Endodermal cell (in vitro differentiated cells): Measurements from ENCODE around the gene CD27. TPM values are rescaled to one million over a fixed set of nuclear protein-coding genes. Genes with fewer than 3 reads are reported as not detected.

Experiments
- DNase-seq: peaks from one replicate; pipeline ENCODE4 v3.0.0-alpha.2; 2017
- H3K27ac ChIP-seq: 2 replicates; pipeline ENCODE4 v1.5.1; 2013; ENCODE audit warnings: mild to moderate bottlenecking, low read depth, low read length, moderate library complexity
- H3K27me3 ChIP-seq: 2 replicates; pipeline ENCODE4 v1.6.1; 2013; ENCODE audit warnings: mild to moderate bottlenecking, low read length, moderate library complexity; ENCODE audit not compliant: insufficient read depth, control insufficient read depth, poor library complexity, severe bottlenecking
- H3K36me3 ChIP-seq: 2 replicates; pipeline ENCODE4 v1.7.0; 2013; ENCODE audit warnings: mild to moderate bottlenecking, low read length, moderate library complexity; ENCODE audit not compliant: control insufficient read depth, insufficient read depth
- H3K4me1 ChIP-seq: one replicate; pipeline ENCODE4 v1.7.0; 2013; ENCODE audit warnings: low read length; ENCODE audit not compliant: control insufficient read depth, insufficient read depth
- H3K4me3 ChIP-seq: 2 replicates; pipeline ENCODE4 v1.5.1; 2013; ENCODE audit warnings: mild to moderate bottlenecking, low read length, moderate library complexity
- H3K9ac ChIP-seq: 2 replicates; pipeline ENCODE4 v1.6.1; 2013; ENCODE audit warnings: mild to moderate bottlenecking, low read length, moderate library complexity; ENCODE audit not compliant: poor library complexity, severe bottlenecking; ENCODE audit errors: extremely low read depth
- H3K9me3 ChIP-seq: 2 replicates; pipeline ENCODE4 v1.6.1; 2013; ENCODE audit warnings: mild to moderate bottlenecking, low read length, moderate library complexity; ENCODE audit not compliant: control insufficient read depth
- H3K27ac Mint-ChIP-seq: 2 replicates; pipeline ENCODE4 v1.8.0; 2020; ENCODE audit warnings: mixed read lengths
- H3K27me3 Mint-ChIP-seq: 2 replicates; pipeline ENCODE4 v1.8.0; 2021; ENCODE audit warnings: mild to moderate bottlenecking, mixed read lengths; ENCODE audit not compliant: insufficient read depth
- H3K36me3 Mint-ChIP-seq: 2 replicates; pipeline ENCODE4 v1.8.0; 2020; ENCODE audit warnings: low read depth, mixed read lengths
- H3K4me1 Mint-ChIP-seq: 2 replicates; pipeline ENCODE4 v1.8.0; 2020; ENCODE audit warnings: mixed read lengths
- H3K4me3 Mint-ChIP-seq: 2 replicates; pipeline ENCODE4 v1.8.0; 2020; ENCODE audit warnings: mild to moderate bottlenecking, moderate library complexity, mixed read lengths
- H3K9me3 Mint-ChIP-seq: 2 replicates; pipeline ENCODE4 v1.8.0; 2020; ENCODE audit warnings: mild to moderate bottlenecking, mixed read lengths
- whole genome bisulfite sequencing, 2 experiments: methylation state at CpG; one replicate each; pipeline versions ENCODE4 v1.1.5 to v1.1.7; 2013; ENCODE audit warnings: missing lambda C conversion rate in 2 of 2, mixed read lengths in 1 of 2; ENCODE audit not compliant: insufficient coverage in 1 of 2, insufficient read length in 1 of 2; 5-methylcytosine and 5-hydroxymethylcytosine counted together
- total RNA-seq, 2 donors: library from RNA; stranded (reverse); fragmentation: NEBNext Ultra II Directional in 1 of 2; extraction: Animal tissue kit (Norgen Biotek cat#: 25700) in 1 of 2; gene quantifications; 2 replicates in 1 of 2; 3 replicates in 1 of 2; pipeline ENCODE4 v1.2.1, GENCODE V29; 2021
- TF ChIP-seq, protein P1 (sequence below): fragments of 200-600 bp; sonication (generic); conservative IDR thresholded peaks from 2 replicates; pipeline ENCODE4 v1.5.0; 2021; ENCODE audit warnings: antibody characterized with exemption, mild to moderate bottlenecking

The CD27 gene
- total RNA-seq, 2 donors from 2014 or later = 0.44 TPM; not detected in 1

DNA sequence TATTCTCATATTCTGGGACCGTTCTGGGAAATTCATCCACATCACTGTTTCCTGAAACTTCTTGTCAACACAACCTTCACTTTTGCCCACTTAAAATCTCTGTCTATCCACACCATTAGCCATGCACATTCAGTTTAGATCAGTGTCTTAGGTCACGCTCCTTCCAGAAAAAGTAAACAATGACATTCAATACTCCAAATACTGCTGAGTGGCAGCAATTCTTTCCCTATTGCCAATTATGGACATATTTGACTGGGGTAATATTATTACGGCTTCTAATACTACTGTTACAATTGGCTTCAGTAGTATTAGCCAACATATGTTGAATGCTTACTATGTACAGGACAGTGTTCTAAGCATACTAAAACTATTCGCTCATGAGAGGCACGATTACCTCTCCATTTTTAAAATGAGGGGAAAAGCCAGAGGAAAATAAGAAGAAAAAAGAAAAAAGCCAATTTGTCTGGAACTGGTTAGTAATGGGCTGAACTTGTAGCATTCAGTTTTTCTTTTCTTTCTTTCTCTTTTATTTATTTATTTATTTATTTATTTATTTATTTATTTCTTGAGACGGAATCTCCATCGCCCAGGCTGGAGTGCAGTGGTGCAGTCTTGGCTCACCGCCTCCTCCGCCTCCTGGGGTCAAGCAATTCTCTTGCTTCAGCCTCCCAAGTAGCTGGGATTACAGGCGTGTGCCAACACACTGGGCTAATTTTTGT lies 37.4 kb upstream of the CD27 start:
- H3K27me3 ChIP-seq = no peaks in the 10 kb centered on the region
- no peaks in the 10 kb centered on the region for H3K27me3 Mint-ChIP-seq
- H3K4me1 Mint-ChIP-seq = no peaks in the 10 kb centered on the region
- H3K27ac Mint-ChIP-seq = no peak overlapping the region
- no peaks in the 10 kb centered on the region for H3K4me1 ChIP-seq
- no peaks in the 10 kb centered on the region for H3K36me3 Mint-ChIP-seq
- H3K36me3 ChIP-seq = no peaks in the 10 kb centered on the region
- no peak overlapping the region for H3K4me3 ChIP-seq
- no peak overlapping the region for H3K9ac ChIP-seq
- no peak for DNase-seq
- no peaks in the 10 kb centered on the region for H3K9me3 Mint-ChIP-seq
- no peaks in the 10 kb centered on the region for H3K9me3 ChIP-seq
- WGBS, 2 experiments = 93 to 95% methylated on average over 6 to 10 of the region's 10 CpGs
- H3K4me3 Mint-ChIP-seq = no peak overlapping the region
- no peak overlapping the region for H3K27ac ChIP-seq
- TF ChIP-seq, protein P1, sequence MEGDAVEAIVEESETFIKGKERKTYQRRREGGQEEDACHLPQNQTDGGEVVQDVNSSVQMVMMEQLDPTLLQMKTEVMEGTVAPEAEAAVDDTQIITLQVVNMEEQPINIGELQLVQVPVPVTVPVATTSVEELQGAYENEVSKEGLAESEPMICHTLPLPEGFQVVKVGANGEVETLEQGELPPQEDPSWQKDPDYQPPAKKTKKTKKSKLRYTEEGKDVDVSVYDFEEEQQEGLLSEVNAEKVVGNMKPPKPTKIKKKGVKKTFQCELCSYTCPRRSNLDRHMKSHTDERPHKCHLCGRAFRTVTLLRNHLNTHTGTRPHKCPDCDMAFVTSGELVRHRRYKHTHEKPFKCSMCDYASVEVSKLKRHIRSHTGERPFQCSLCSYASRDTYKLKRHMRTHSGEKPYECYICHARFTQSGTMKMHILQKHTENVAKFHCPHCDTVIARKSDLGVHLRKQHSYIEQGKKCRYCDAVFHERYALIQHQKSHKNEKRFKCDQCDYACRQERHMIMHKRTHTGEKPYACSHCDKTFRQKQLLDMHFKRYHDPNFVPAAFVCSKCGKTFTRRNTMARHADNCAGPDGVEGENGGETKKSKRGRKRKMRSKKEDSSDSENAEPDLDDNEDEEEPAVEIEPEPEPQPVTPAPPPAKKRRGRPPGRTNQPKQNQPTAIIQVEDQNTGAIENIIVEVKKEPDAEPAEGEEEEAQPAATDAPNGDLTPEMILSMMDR = no peak

- H3K36me3 ChIP-seq = no peaks in the 10 kb centered on the region
- no peaks in the 10 kb centered on the region for H3K9me3 Mint-ChIP-seq
- H3K9ac ChIP-seq = no peak overlapping the region
- no peak overlapping the region for H3K4me3 ChIP-seq
- WGBS, 2 experiments = 87 to 88% methylated on average over 3 of the region's 3 CpGs
- H3K27me3 ChIP-seq = no peaks in the 10 kb centered on the region
- H3K27ac Mint-ChIP-seq = no peak overlapping the region
- H3K9me3 ChIP-seq = no peaks in the 10 kb centered on the region
- H3K36me3 Mint-ChIP-seq = no peaks in the 10 kb centered on the region
- no peaks in the 10 kb centered on the region for H3K4me1 Mint-ChIP-seq
- no peak for DNase-seq
- no peak overlapping the region for H3K4me3 Mint-ChIP-seq
- H3K27me3 Mint-ChIP-seq = peaks cover 3% of the 10 kb centered on the region
- H3K27ac ChIP-seq = no peak overlapping the region
- TF ChIP-seq, protein P1 = no peak
- H3K4me1 ChIP-seq = no peaks in the 10 kb centered on the region
These were observed 28.2 kb upstream of the CD27 start for GRCh38 chr12:6416596-6416995.

- no peaks in the 10 kb centered on the region for H3K9me3 ChIP-seq
- no peaks in the 10 kb centered on the region for H3K4me1 ChIP-seq
- H3K27ac ChIP-seq = no peak overlapping the region
- Mint-ChIP-seq H3K4me1 (no peaks in the 10 kb centered on the region), H3K27ac (no peak overlapping the region), H3K36me3 (no peaks in the 10 kb centered on the region), H3K4me3 (no peak overlapping the region), H3K27me3 (peaks cover 3% of the 10 kb centered on the region), H3K9me3 (no peaks in the 10 kb centered on the region)
- no peaks in the 10 kb centered on the region for H3K36me3 ChIP-seq
- no peak overlapping the region for H3K9ac ChIP-seq
- H3K4me3 ChIP-seq = no peak overlapping the region
- H3K27me3 ChIP-seq = no peaks in the 10 kb centered on the region
- DNase-seq = no peak
- 67 to 79% methylated on average over 3 to 6 of the region's 6 CpGs for WGBS, 2 experiments
- TF ChIP-seq, protein P1 = no peak
These were observed 26.0 kb upstream of the CD27 start for GRCh38 chr12:6418796-6419195.
